NOMO-1 treated with DMSO at 0.1 percent for 48 hours (cell line): ENCODE measurements around the gene DNAJC2.
A peak's percentile ranks its signal among the peaks of the same experiment; 100 is the strongest.

Experiments used
- DNase-seq: peaks from one replicate; lab custom pipeline; 2025; ENCODE audit not compliant: unreplicated experiment; lab: John Stamatoyannopoulos, UW

The DNAJC2 gene, protein sequence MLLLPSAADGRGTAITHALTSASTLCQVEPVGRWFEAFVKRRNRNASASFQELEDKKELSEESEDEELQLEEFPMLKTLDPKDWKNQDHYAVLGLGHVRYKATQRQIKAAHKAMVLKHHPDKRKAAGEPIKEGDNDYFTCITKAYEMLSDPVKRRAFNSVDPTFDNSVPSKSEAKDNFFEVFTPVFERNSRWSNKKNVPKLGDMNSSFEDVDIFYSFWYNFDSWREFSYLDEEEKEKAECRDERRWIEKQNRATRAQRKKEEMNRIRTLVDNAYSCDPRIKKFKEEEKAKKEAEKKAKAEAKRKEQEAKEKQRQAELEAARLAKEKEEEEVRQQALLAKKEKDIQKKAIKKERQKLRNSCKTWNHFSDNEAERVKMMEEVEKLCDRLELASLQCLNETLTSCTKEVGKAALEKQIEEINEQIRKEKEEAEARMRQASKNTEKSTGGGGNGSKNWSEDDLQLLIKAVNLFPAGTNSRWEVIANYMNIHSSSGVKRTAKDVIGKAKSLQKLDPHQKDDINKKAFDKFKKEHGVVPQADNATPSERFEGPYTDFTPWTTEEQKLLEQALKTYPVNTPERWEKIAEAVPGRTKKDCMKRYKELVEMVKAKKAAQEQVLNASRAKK

DNA sequence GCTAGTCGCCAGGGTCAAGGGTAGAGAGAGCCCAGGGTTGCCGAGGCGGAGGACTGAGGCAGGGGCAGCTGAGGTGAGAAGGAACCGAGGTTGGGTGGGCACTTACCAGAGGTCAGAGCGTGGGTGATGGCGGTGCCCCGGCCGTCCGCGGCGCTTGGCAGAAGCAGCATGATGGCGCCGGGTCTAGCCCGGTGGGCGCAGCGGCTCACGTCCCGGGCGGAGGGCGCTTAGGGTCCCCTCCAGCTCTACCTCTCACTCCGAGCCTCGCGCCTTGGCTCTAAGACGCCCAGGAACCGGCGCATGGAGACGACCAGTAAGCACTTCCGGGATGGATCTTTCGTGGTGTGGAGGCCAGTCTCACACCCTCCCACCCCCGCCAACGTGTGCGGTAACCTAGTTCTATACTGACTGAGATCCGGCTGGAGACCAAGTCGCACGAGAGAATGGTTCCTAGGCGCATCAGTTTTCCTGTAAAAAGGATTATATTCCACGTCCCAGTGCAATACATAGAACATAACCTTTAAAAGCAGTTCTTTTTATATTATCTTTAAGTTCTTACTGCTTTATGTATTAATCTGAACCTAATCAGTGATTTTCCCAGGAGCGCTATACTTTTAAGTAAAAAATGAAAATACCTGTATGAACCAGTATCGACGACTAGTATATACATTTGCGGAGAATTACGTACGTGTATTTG, at the start of gene DNAJC2:
DNAJC2 (minus strand) TSS at position 315 of the 697 bp plus-strand sequence; CDS start at position 170, 145 bp downstream.
- DNase-seq = peak; percentile 57

DNA sequence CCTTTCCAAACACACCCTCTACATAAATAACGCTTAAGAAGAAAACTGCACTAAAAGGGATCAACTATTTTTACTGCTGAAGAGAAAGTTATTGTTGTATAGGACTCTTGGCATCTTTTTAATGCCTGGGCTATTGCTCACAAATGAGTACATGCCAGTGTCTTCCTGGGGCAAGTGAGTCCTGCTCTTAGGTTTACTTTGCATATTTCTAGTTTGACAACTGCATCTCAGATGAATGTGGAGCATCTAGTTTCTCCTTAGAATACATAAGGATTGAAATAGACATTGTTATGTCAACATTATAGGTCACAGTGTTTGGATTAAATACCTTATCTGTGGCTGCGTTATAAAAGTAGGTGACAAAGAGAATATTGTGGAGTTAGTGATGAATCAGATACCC, 47.4 kb upstream of the DNAJC2 start:
- DNase-seq = no peak

DNA sequence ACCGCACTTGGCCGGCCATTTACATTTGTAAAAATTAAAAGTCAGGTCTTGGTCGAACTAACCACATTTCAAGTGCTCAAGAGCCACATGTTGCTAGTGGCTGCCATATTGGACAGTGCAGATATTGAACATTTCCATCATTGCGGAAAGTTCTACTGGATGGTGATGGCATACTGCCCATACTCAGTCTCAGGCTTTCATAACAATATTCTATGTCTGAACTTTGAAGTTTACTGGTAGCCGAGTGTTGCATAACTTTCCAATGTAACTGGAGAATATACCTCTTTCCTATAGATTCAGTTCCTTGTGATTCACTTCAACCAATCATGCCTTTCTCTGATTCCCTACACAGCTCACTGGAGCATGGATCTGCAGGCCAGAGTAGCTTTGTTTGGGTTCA, 46.6 kb upstream of the DNAJC2 start:
- DNase-seq = no peak

DNA sequence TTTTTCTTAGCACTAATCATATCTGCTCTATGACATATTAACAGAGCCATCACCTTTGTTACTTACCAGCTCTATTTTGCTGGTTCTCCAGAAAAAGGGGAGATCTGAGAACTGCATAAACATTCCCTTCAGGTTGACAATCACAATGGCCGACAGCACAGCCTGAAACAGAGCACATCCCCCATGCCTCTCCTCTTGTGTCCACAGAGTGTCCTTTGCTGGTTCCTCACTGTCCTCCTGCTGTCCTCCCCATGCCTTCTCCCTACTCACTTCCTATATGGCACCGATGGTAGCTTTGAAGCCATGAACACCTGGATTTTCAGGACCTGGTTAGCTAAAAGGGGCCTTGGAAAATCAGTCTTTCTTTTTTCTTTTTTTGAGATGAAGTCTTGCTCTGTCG, 44.7 kb upstream of the DNAJC2 start:
- no peak for DNase-seq

DNA sequence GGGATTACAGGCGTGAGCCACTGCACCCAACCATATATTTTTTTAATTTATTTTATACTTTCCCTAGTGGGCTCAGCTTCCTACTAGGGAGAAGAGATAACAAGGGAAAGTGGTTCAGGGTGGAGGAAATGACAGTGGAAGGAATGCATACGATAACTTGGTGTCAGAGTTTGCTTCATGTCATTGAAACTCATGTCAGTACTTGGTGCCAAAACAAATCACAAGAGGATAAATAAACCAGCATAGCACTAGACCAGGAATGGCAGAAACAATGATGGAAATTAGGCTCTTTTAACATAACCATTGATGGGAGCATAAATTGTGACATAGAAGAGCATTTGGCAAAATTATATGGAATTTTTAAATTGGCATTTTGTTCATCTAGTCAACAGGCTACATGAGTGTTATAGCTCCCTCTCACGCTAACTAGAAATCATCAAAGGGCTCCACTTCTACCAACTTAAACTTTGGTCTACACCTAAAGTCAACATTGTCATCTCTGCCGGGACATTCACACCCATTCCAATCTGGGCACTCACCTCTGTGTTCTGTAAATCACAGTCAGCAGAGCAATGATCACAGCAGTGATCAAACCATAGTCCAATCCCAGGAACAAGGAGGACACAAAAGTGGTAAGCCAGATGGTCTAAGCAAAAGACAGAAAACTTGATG, 44.0 kb upstream of the DNAJC2 start:
- DNase-seq = no peak

DNA sequence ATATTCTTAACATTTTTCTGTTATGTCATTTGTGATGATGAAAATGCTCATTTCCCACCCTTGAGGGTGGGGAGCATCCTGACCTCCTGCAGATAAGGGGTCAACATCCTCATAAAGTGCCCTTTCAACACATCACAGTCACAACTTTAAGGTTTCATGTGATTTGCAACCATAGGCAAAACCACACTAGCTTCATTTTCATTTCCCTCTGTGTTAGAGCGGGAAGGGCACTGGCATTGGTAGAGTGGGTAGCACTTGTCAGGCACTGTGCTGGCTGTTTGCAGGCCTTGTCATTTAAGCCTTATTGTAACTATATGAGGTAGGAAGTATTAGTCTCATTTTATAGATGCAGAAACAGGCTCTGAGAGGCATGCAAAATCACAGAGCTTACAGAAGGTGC, 42.7 kb upstream of the DNAJC2 start:
- DNase-seq = no peak

DNA sequence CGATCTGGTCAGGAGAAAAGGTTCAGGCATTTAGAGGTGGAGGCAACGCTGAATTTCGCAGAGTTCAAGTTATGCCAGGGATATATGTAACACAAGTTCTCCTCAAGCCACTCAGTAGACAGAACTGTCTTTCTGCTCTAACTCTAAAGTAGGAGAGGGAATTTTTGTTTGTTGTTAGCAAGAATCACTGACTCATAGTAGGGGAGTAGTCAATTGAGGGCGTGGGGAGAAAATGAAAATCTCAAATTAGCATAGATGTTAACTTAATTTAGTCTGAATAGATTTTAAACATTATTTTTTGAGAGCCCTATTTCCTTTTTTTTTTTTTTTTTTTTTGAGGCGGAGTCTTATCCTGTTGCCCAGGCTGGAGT, 37.5 kb upstream of the DNAJC2 start:
- no peak for DNase-seq

DNA sequence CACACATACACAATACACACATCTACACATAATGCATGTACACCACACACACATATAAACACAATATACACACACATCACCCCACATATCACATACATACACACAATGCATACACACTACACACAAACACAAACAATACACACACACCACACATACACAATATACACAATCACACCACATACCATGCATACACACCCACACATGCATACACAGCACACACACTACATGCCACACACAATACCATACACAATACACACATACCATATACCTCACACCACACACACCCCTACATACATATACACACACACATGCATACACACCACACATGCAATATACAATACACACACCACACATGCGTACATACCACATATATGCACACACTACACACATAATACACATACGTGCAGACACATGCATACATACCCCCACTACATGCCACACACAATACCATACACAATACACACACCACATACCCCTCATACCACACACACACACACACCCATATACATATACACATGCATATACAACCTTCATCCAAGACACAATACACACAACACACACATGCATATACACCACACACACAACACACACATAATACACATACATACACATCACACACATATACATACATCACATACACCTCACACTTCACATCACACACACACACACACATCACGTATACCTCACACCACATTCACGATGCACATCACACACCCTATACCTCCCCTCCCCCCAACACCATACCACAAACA, 36.9 kb upstream of the DNAJC2 start:
- DNase-seq = no peak

DNA sequence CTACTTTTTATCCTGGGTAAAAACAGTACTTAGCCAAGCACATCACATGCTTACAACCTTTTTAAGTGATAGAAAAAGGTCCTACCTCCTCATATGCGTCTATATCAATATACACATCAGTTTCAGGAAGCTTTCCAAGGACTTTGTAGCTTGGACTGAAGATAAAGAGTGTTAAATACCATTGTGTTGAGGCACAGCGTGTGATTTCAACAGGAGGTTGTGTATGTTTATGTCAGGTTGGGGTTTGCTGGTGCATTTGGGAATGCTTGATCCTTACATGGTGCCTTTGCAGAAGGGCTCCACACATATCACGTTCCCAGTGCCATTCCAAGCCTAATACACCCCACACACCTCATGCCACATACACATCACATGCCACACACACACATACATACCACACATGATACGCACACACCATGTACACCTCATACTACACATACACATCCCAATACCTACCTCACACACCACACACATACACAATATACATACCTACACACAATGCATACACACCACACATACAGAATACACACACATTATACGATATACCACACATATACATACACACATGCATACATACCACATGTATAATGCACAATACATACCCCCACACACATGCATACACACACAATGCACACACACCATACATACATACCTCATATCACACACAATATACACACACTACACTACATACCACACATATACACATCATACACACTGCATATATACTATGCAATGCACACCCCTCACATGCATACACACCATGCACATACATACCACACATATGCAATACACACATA, 36.0 kb upstream of the DNAJC2 start:
- no peak for DNase-seq

DNA sequence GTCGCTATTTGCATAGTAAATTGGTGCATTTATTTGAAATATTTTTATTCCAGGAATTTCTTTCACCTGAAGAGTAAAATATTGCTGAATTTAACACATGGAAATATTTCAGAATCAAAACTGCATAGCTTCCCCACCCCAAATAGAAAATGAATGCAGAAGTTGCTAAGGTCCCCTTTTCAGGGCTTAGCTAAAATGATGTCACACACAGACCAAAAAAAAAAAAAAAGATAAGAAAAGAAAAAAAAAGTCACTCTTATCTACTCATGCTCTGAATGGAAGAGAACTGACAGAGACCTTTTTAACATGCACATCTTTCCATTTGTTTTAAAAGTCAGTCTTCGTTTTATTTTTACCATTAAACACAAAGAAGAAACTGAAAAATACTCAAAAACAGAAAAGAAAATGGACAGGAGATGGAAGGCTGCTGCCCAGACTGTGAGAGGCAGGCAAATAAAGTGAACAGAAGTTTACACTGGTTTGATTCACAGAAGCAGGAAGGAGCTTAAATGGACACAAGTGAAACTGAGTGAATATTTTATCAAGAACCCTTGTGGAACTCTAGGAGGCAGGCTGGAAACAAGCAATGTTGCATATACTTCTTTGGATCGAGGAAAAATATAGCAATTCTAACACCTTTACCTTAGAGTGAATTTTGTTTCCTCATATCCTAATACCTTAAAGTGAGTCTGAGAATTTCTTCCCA, 34.9 kb upstream of the DNAJC2 start:
- peak; percentile 21 for DNase-seq

DNA sequence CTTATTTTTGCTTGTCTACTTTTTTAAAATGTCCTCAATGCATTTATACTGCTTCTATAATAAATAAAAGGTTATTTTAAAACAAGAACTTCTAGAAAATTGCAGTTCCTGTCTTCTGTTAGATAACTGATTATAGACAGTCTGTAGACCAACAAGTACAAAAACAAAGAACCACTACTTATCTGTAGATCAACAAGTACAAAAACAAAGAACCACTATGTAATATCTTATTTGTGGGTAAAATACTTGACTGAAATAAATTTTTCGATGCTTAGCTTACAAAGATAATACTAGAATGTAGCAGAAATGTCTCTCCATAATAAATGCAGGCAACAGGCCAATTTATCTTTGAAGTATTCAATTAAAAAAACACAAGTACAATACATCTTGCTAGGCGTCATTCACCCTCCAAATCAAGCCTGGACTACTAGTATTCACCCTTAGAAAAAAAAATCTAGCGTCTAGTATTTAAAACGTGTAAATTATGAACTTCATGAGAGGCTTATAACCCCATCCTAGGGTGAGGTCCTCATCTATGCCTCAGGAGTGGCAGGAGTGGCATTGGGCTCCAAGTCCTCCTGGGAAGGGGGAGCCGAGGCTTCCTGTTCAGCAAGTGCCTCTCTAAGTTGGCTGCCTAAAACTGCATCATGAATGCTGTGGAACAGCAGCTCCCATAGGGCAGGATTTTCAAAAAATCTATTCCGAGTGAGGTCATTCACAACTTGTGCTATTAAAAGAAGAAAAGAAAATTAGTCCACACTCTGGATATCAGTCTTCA, 29.5 kb upstream of the DNAJC2 start:
- no peak for DNase-seq

DNA sequence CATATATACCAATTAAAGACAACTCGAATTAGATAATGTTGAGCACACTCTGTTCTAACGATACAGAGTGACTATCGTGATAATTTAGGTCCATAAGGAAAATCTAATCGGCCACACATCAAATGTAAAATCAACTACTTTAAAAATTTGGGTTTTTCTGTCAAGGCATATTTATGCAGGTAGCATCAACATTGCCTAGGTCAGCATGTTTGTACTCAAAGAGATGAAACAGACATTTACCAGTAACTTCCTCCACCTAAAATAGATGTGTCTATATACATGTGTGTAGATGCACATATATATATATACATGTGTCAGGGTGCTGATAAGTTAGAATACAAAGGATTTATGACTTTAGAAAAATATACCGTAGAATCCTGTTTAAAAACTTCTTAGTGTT, 24.9 kb upstream of the DNAJC2 start:
- no peak for DNase-seq

DNA sequence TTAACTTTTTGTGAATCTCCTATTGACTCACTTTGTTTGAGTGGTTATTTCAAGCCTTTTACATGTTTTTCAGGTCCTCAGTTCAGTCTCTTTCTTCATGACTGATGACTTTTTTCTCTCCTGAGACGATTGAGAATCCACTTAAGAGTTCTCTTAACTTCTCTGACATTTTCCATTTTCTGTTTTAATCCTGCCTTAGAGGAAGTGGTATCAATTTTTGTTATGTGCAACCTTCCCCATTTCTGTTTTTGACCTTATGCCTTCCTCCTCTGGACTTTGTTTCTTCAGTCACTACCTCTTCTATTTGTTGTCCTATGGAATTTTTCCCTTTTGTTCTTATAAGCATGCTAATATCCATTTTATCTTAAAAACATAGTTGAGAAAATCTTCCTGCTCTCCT, 5.2 kb upstream of the DNAJC2 start:
- peak; percentile 19 for DNase-seq

DNA sequence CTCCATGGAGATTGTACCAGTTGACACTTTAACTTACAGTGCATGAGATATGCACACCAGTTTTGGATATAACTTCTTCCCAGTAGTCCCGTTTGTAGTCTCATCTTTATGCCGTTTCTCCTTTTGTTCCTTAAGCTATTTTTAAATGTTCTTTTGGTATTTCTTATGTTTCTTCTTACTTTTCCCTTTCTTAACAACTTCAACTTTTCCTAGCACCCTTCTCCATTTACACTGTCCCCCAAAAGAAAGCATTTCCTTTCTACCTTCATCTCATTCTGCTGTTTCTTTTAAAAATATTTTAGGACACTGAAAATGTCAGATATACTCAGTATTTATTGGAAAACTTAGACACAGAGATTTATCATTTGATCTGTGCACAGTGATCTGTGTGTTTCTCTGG, 4.4 kb upstream of the DNAJC2 start:
- DNase-seq = no peak

DNA sequence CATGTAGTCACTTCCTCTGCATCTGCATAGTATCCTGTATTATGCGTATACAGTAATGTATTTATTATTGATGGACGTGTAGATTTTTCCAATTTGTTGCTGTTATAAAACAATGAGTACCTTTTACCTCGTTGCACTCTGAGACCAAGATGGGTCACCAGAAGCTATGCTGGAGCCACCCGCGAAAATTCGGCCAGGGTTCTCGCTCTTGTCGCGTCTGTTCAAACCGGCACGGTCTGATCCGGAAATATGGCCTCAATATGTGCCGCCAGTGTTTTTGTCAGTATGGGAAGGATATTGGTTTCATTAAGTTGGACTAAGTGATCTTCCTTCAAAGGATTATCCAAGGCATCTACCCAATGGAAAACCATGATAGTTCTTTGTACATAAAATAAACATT, 3.9 kb upstream of the DNAJC2 start:
- no peak for DNase-seq

DNA sequence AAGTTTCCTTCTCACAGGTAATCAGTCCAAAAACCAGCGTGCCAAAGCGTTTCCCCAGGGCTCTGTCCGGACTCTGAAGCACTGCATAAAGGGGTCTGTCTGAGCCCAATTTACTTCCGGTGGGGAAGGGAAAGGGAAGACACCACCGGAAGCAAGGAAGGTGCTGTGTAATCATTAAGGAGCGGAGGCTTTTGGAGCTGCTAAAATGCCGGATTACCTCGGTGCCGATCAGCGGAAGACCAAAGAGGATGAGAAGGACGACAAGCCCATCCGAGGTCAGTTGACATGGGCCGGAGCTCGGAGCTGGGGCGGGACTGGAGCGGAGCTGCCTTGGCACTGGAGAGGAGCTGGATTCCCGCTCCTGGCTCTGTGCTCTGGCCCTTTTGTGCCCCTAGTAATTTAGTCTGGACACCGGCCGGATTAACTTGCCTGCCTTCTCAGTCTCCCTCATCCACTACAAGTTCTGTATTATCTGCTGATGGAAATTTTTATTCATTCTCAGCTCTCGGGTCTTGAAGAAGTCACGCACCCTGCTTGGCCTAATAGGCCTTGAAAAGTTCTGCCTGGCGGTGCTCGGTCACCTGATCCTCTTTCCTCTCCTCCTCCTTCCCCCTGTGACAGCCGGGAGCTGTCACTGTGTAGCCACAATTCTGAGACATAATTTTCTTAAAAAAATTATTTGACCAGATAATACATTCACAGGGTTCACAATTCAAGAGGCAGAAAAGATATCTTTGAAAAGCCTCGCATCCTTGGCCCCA, 3.1 kb upstream of the DNAJC2 start, which contains the start of gene PSMC2:
PSMC2 (plus strand) TSS at position 137 of the 761 bp plus-strand sequence; CDS start at position 206, 69 bp downstream.
- peak; percentile 60 for DNase-seq

DNA sequence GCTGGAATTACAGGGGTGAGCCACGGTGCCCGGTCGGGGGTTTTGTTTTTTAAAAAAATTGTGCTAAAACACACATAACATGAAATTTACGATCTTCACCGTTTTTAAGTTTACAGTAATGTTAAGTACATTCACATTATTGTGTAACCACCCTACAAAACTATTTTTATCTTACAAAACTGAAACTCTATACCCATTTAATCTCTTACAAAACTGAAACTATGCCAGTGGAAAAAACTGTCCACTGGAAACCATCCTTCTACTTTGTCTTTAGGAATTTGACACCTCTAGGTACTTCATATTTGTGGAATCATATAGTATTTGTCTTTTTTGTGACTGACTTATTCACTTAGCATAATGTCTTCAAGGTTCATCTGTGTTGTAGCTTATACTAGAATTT, 1.8 kb upstream of the DNAJC2 start:
- no peak for DNase-seq
